ENCODE measurements around the gene DNAH8. TPM values are rescaled to one million over a fixed set of nuclear protein-coding genes. Genes with fewer than 3 reads are reported as not detected.

Gene DNAH8
- total RNA-seq, 1 experiment from 2014 or later: not detected

GRCh38 chr6:38739532-38739931, 24.4 kb downstream of the DNAH8 start:
- DNase-seq (ENCODE audit: low read depth): no peak

GRCh38 chr6:38749473-38749872, 34.4 kb downstream of the DNAH8 start:
- DNase-seq (ENCODE audit: low read depth): no peak

DNA sequence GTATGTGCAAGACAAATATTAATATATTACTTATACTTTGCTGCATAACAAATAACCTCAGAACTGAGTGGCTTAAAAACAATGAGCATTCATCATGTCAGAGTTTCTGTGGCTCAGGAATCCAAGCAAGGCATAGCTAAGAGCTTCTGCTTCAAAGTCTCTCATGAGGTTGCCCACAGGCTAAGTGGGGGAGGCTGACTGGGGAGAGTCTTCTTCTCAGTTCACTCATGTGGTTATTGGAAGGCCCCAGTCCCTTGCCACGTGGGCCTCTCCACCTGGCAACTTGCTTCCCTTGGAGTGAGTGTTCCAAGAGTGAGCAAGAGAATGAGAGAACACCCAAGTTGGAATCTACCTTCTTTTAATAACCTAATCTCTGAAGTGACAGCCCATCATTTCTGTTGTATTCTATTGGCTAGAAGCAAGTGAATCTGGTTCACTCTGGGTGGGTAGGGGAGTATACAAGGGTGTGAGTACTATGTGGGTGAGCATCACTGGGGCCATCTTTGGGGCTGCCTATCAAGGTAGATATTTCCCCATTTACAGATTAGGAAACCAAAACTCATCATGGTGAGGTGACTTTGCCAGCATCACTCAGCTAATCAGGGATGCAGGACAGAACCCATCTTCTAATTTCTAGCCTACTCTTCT, 36.0 kb downstream of the DNAH8 start:
- no peak for DNase-seq (ENCODE audit: low read depth)

DNA sequence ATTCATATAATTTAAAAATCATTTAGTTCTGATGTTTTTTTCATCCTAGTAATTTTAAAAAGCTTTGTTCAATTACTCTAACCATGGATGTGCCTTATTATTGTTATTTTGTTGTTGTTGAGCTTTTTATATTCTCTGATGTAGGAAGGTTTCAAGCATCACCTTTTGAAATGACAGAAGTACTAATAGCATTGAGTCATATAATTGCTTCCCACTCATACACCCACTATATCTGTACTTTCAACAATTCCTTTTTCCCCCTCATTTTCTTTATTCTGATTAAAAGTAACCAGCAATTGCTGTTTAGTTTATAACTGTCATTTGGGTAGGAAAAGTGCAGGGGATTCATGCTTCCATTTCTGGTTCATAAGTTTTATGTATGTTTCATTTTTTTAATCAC, 38.6 kb downstream of the DNAH8 start:
- DNase-seq (ENCODE audit: low read depth): no peak

- no peak for DNase-seq (ENCODE audit: low read depth)
These were observed 40.1 kb downstream of the DNAH8 start for GRCh38 chr6:38755207-38755606.

GRCh38 chr6:38755874-38756273, 40.8 kb downstream of the DNAH8 start:
- no peak for DNase-seq (ENCODE audit: low read depth)

DNA sequence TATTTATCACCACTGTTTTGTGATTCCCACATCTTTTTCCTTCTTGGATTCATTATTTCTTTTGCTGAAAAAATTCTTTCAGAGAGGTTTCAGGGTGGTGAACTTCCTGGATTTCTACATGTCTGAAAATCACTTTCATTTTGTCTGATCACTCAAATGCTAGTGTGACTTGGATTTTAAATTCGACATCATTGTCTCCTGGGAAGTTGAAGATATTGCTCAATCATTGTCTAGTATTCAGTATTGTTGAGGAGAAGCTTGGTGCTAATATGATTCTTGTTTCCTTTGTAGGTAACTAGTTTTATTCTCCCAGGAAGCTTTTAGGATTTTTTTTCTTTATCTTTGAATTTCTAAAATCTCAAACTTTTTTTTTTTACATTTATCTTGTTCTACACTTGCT, 45.0 kb downstream of the DNAH8 start:
- no peak for DNase-seq (ENCODE audit: low read depth)

DNA sequence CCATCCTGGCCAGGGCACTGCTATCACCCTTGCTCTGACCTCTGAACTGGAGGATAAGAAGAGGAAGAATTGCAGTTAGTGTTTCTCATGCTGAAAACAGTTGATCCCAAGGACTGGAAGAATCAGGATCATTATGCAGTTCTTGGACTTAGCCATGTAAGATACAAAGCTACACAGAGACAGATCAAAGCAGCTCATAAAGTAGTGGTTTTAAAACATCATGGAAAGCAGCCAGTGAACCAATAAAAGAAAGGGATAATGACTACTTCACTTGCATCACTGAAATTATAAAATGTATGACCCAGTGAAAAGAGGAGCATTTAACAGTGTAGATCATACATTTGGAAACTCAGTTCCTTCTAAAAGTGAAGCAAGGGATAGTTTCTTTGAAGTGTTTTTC, 47.7 kb downstream of the DNAH8 start:
- DNase-seq (ENCODE audit: low read depth): no peak

- DNase-seq (ENCODE audit: low read depth): no peak
These were observed 52.4 kb downstream of the DNAH8 start for GRCh38 chr6:38767560-38767959.

DNA sequence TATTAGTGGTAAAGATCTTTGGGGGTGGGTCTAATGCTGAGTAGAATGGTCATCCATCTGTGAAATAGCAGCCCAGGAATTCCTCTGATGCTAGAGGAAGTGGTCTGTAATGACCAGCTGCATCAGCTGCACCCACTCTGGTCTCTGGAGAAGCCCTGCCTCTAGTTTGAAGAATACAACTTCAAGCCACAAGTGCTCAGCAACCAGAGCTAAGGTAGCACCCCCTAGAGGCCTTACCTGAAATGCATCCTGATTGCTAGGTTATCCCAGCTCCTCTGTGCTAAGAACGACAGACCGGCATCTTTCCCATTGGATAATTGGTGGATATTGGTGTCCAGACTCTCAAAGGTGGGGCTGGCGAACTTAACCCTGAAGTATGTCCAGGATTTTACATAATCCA, 58.2 kb downstream of the DNAH8 start:
- DNase-seq (ENCODE audit: low read depth): peak; percentile 4

DNA sequence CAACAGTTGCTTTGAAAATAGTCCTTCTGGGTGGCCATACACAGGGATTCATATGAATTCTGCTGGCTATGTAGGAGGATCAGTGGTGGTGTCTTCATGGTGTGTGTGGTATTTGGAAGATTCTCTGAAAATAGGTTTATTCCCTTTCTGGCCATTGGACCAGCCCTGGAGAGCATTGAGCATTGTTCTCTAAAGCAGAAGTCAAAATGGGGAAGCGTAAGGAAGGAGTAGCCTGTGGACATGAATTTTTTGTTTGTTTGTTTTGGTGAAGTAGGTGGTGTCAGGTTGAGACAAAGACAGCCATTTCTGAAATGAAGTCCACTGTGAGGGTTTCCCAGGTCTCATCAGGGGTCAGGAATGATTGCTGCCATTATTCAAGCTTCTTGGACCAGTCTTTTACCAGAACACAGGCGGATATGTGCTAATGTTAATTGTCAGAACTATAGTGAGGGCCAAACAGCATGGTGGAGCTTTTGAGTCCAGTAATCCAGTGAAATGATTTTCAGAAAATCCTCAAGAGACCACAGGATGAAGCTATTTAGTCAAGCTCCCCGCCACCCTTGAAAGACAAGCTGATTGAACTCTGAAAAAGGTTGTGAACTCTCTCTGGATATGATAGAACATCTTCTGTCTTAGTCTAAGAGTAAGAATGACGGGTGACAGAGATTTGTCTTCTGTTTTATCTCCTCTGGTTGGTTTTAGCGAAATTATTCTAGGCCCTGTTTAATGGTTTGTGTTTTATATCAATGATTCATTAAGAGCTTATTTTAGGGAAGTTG, 60.0 kb downstream of the DNAH8 start:
- no peak for DNase-seq (ENCODE audit: low read depth)

- DNase-seq (ENCODE audit: low read depth): no peak
These were observed 60.8 kb downstream of the DNAH8 start for GRCh38 chr6:38775870-38776269.

DNA sequence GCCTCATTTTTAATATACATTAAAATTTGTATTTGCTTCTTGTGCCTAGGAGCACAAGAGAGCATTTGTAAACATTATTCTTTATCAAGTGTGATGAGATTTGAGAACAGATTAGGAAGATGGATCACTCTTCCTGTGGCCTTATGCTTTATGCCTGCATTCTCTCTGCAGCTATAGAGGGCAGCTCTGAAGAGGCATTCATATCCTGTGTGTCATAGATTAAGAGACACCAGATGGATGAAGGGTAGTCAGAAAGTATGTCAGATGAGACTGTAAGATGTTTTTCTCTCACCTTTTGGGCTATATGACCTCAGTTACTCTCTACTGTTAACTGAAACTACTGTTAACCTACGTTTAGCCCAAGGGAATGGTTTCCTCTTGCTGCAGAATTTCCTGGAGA, 61.4 kb downstream of the DNAH8 start:
- DNase-seq (ENCODE audit: low read depth): peak; percentile 10

DNA sequence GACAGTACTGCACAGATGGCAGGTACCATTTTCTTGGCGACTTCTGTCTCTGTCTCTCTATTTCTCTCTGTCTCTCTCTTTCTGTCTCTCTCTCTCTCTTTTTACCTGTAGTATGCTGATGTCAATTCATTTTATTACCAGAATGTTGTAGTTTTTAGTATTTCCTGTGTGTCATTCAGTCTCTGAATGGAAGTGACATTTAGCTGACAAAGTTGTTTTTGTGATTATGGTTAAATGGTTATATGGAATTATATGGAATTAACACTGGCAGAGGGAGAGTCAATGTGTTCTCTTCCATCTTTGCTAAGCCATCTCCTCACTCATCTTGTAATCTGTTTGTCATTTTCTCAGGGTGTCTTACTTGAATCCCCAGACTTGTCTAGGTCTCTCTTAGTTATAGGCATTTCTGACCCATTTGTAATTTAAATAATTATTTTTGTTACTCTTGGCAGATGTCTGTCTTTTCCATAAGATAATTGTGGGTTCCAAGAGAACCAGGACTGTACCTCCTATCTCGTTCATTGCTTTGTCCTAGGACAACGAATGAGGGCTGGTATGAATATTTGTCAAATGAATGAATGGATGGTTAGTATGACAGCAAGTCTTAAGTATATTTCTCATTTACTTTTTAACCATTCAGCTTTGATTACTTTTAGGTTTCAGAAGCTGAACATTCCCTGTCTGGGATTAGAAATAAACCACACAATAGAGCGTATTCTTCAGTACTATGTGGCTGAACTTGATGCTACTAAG, 64.4 kb downstream of the DNAH8 start:
- DNase-seq (ENCODE audit: low read depth): no peak

- DNase-seq (ENCODE audit: low read depth): no peak
These were observed 67.5 kb downstream of the DNAH8 start for GRCh38 chr6:38782616-38783015.

GRCh38 chr6:38783443-38784228, 68.5 kb downstream of the DNAH8 start:
- DNase-seq (ENCODE audit: low read depth): no peak

DNA sequence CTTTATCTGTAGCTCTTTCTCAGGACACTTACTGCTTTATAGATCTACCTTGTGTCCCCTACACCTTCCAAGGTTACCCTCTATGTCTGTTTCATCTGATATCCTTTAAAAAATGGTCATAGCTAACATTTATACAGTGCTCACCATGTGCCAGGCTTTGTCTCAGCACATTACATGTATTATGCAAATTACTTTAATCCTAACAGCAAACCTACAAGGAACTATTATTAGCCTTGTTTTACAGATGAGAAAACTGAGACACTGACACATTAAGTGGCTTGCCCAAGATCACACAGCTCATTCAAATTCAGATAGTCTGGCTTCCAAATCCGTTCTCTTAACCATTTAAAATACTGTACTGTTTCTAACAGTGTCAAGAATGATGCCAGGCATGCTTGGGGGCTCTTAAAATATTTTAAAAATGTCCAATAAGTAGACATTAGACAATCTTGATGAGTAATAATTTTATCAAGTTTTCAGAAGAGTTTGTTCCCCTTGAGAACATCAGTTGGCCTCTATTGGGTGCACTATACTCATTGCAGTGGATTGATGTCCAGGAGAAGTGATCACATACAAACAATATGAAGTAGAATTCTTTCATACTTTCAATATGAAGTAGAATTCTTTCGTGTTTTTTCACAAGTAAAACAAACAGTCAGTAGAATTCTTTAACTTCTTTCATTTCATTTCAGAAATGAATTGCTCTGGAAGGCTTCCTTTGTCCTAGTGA, 69.6 kb downstream of the DNAH8 start:
- no peak for DNase-seq (ENCODE audit: low read depth)

GRCh38 chr6:38786486-38786885, 71.4 kb downstream of the DNAH8 start:
- no peak for DNase-seq (ENCODE audit: low read depth)

DNA sequence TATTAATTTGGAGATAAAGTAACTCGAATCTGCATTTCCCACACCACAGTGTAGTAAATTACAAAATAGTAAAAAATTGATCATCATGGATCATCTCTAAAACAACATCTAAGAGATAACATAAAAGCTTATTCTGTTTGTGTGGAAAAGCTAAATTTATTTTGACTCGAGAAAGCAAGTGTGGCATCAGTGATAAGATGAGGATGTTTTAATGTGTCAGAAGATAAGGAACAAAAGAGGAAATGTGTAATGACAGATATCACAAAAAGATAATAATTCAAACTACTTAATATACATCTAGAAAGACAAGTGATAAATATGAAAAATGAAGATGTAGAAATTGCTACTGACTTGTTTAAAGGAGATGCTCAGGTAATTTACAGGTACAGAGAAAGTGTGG, 74.1 kb downstream of the DNAH8 start:
- DNase-seq (ENCODE audit: low read depth): no peak

GRCh38 chr6:38792356-38792755, 77.2 kb downstream of the DNAH8 start:
- DNase-seq (ENCODE audit: low read depth): no peak

GRCh38 chr6:38794682-38795081, 79.6 kb downstream of the DNAH8 start:
- DNase-seq (ENCODE audit: low read depth): no peak
